GM18861 (cell line): ENCODE measurements around the gene ARG2.

Experiments
- ATAC-seq: cut with Tn5 transposase; IDR thresholded peaks from one replicate; pipeline ENCODE4 v1.9.1; 2021; ENCODE audit not compliant: unreplicated experiment

Gene ARG2

GRCh38 chr14:67636361-67636919 lies 16.7 kb downstream of the ARG2 start:
- no peak for ATAC-seq

- no peak for ATAC-seq
Measured at GRCh38 chr14:67638642-67639041, 18.9 kb downstream of the ARG2 start.

- ATAC-seq = no peak
Measured at GRCh38 chr14:67641480-67641879, 21.8 kb downstream of the ARG2 start.

GRCh38 chr14:67641902-67642749 lies 22.4 kb downstream of the ARG2 start:
- ATAC-seq = no peak

GRCh38 chr14:67643713-67644112 lies 24.0 kb downstream of the ARG2 start:
- no peak for ATAC-seq

- ATAC-seq = no peak
Measured at GRCh38 chr14:67644428-67644827, 24.7 kb downstream of the ARG2 start.

- no peak for ATAC-seq
Measured at GRCh38 chr14:67645414-67645813, 25.7 kb downstream of the ARG2 start.

GRCh38 chr14:67646131-67646530 lies 26.4 kb downstream of the ARG2 start:
- ATAC-seq = no peak

- no peak for ATAC-seq
Measured at GRCh38 chr14:67650151-67650550, 30.4 kb downstream of the ARG2 start.

- ATAC-seq = no peak
Measured at GRCh38 chr14:67650694-67651093, 31.0 kb downstream of the ARG2 start.

GRCh38 chr14:67652189-67652588 lies 32.5 kb downstream of the ARG2 start:
- ATAC-seq = no peak

GRCh38 chr14:67653651-67654280 lies 34.0 kb downstream of the ARG2 start:
- ATAC-seq = no peak

GRCh38 chr14:67663633-67664032 lies 43.9 kb downstream of the ARG2 start:
- ATAC-seq = no peak

GRCh38 chr14:67665868-67666267 lies 46.1 kb downstream of the ARG2 start:
- ATAC-seq = no peak

GRCh38 chr14:67666750-67667449 lies 47.2 kb downstream of the ARG2 start:
- no peak for ATAC-seq

GRCh38 chr14:67668559-67668958 lies 48.8 kb downstream of the ARG2 start:
- ATAC-seq = no peak

GRCh38 chr14:67673451-67673850 lies 53.7 kb downstream of the ARG2 start:
- no peak for ATAC-seq

- peak; percentile 24 for ATAC-seq
Measured at GRCh38 chr14:67674139-67674479, 54.4 kb downstream of the ARG2 start.

GRCh38 chr14:67674480-67675218 lies 54.9 kb downstream of the ARG2 start, which contains the start of gene VTI1B:
TSS of gene VTI1B (minus strand) at chr14:67674632. CDS start at chr14:67674489, 143 bp downstream.
- peak; percentile 85 for ATAC-seq

- no peak for ATAC-seq
Measured at GRCh38 chr14:67675219-67675582, 55.5 kb downstream of the ARG2 start.

- ATAC-seq = no peak
Measured at GRCh38 chr14:67679006-67679405, 59.3 kb downstream of the ARG2 start.
